Activated CD4-positive, CD25-positive, alpha-beta regulatory T cell (primary cell): ENCODE results near the gene PXK.
"Not testable (repeated sequence)": the region's sequence is repeated elsewhere in the genome, so short reads cannot be mapped to it uniquely, and the experiment has no call there.

Experiments
- DNase-seq, 4 experiments: peaks; one replicate each; lab custom pipeline; 2025; lab: John Stamatoyannopoulos, UW

PXK gene

DNA sequence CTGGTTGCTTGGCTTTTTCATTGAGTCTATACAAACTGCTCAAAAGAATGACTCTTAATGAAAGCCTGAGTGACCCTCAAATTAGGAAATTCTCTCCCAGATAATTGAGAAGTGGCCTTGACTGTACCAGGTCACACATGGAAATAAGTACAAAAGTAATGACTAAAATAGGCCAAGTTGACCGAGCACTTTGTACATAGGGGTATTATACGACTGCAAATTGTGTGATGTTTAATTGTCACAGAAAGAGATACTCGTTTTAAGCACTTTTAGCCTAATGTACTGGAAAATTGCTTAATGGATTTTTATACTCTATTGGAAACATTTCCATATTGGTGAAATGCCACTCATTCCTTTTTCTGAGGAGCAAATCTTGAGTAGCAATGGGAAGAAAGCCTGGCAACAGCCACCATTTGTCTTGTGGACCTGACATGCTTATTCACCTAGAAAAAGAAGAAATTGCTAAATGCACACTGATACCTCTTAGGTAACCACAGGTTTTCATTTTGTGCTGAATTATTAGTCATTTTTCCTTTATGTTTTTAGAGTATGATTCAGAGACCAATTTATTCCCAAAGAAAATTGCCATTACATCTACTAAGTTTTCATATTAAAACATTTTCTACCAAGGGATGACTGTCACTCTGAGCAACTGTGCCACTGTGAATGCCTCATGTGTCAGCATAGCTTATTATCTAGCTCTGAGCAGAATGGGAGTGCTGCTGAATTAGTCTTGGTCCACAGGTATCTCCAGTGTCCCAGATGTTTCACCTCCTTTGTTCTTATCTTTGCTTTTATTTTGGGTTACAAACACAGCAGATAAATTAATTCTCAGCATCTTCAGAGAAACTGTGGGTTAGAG, 8.9 kb upstream of the PXK start:
- DNase-seq = no peak

DNA sequence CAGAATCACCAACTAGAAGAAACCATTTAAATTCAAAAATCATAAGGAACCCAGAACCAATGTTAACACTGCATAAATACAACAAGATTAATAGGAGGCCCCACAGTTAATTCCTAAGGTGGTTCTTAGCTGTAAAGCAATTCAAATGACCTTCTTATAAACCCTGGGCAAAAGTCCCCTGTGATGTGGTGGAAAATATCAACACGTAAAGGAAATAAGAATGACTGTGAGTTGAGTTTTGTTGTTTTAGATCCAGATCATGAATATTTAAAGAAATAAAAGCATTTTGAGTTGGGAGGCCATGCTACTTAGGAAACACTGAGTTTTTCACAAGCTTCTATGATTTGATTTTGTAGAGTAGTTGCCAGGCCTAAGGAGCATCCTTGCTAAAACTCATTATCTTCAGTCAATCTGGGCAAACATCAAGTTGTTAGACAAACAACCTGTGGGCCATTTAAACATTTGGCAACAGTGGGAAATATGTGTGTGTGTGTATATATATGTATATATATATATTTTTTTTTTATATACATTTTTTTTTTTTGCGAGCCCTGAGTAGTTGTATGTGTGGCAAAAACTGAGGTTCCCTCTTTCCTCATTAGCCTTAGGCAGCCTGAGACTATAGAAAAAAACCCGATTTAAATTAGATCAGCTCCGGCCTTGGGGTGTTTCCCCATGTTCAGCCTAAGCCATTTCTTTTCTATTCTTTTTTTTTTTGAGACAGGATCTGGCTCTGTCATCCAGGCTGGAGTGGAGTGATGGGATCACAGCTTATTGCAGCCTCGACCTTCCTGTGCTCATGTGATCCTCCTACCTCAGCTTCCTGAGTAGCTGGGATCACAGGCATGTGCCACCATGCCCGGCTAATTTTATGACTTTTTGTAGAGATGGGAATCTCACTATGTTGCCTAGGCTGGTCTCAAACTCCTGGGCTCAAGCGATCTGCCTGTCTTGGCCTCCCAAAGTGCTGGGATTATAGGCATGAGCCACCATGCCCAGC, 8.0 kb upstream of the PXK start:
- no peak for DNase-seq

DNA sequence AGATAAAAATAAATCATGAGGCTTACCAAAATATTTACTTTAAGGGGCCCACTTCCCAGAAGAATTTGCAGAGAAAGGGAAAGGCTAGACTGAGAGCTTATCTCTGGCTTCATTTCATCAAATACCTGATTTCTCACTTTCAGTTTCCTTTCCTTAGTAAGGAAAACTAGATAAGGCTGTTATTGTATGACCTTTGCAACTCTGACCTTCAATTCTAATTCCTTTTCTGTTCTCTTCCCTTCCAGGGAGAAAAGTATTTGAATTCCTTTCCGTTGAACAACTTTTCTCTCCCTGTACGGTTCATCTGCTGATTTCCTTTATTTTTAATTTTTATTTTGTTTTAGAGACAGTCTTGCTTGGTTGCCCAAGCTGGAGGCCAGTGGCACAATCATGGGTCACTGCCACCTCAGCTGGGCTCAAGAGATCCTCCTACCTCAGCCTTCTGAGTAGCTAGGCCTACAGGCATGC, 7.1 kb upstream of the PXK start:
- no peak for DNase-seq

DNA sequence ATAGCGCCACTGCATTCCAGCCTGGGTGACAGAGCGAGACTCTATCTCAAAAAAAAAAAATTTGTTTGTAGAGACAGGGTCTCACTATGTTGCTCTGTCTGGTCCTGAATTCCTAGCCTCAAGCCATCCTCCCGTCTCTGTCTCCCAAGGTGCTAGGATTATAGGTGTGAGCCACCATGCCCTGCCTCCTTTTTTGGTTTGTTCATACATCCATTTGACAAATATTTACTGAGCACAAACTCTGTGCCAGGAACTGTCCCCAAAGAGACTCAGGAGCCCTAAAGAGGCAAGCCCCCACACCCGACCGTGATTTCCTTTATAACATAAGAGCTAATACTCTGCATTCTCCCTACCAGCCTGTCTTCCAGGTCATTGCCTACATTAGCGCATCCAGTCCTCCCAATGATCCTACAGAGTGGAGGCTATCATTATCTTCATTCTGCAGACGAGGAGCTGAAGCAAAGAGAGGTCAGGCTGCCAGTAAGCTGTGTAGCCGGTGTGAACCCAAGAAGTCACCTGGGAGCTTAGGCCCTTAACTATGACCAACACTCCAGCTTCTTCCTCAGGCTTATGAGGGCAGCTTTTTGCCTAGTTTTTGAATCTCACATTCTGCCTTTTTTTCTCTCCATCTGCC, 6.3 kb upstream of the PXK start:
- DNase-seq = no peak

DNA sequence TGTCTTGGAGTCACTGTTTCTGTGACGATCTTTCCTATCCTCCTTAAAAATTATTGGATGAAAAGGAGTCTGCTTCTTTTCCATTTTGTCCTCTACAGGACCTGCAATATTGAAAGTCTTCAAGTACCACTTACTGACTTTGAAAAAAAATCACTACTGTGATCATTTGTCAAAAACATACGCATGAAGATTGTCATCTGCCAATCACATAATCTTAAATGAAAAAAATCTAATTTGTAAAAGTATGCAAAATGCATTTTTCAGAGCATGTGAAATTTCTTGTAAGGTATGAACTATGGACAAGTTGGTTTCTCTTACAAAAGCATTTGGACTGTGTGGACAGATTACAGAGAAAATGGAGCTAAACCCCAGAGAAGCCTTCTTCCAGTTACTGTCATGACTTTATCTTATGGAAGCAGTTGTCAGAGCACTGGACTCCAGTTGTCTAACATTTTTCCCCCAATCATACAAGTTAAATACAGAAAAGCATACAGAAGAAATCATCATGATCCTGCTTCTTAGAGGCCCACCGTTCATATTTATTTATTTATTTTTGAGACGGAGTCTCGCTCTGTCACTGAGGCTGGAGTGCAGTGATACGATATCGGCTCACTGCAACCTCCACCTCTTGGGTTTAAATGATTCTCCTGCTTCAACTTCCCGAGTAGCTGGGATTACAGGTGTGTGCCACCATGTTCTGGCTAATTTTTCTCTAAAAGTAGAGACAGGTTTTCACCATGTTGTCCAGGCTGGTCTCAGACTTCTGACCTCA, 3.4 kb upstream of the PXK start:
- no peak for DNase-seq

DNA sequence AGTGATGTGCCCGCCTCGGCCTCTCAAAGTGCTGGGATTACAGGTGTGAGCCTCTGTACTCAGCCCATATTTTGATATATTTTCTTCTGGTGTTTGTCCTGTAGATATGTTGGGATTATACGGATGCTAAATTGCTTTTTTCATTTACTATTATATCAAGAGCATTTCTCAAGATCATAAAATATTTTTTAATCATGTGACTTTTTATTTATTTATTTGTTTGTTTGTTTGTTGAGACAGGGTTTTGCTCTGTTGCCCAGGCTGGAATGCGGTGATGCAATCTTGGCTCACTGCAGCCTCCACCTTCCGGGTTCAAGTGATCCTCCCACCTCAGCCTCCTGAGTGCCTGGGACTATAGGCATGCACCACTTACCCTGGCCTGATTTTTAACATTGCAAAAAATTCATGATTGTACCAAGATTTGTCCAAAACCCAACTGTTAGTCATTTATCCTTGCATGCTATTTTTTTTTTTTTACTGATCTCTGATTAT, 2.7 kb upstream of the PXK start:
- no peak for DNase-seq

DNA sequence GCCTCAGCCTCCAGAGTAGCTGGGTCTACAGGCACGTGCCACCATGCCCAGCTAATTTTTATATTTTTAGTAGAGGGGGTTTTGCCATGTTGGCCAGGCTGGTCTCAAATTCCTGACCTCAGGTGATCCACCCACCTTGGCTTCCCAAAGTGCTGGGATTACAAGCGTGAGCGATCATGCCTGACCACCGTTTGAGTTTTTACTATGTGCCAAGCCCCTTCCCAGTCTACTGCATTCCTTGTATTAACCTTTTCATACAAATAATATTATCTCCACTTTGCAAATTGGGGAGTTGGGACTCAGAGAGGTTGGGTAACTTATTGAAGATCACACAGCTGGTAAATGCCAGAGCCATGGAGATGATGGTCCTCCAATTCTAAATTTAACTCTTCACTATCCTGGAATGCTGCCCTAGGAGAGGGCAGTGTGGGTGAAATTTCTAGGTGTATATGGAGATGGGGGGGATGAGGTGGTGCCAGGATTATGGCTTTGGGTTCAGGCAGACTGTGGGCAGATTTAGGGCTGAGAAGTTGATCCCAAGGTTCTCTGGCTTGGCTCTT, 1.0 kb upstream of the PXK start:
- DNase-seq = no peak

DNA sequence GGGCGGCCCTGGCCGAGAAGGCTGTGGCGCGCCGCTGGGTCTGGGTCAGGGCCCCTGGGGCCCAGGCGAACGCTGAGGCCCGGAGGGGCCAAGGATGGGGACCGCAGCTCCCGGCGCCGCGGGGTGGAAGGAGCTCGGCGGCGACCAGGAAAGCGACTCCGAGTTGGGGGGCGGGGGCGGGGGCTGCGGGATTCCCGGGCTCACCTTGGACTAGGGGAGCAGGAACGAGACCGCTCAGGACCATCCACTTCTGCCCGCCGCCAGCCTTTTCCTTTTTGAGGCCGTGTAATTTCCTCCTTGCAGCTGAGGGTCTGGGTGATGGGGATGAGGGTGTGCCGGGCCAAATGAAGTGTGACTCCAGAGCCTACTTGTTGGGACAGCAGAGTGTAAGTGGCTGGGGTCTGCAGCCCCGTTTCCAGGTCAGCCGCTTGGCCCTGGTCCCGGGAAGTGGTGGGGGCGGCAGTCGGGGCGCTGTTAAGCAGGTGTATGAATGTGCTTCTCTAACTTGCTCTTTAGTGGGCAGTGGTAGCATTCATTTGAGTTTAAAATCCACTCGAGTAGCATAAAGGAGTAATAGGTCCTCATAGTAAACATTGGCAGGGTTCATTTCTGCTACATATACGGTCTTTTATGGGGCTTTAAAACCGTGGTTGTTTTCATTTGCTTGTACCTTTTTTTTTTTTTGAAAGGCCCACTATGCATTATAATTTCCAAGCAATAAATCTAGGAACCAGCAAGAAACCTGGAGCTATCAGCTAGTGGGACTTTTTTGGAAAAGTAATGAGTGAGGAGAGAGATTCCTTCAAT, 717 bp downstream of the PXK start:
- peak in 2 of 4 experiments; percentile 4 to 13 for DNase-seq

DNA sequence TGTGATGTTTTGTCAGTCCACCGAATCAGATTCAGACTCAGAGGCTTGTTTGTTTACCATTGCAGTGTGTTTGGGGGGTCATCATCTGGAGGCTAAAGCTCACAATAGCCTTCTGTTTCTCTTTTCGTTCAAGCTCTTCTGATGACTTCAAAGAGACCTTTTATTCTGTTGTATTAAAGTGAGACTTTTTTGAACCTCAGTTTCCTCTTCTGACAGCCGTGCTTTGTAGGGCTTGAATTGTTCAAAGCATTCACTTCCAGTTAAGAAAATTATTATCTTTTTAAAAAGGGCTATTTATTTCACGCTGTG, 1.3 kb downstream of the PXK start:
- DNase-seq = no peak

DNA sequence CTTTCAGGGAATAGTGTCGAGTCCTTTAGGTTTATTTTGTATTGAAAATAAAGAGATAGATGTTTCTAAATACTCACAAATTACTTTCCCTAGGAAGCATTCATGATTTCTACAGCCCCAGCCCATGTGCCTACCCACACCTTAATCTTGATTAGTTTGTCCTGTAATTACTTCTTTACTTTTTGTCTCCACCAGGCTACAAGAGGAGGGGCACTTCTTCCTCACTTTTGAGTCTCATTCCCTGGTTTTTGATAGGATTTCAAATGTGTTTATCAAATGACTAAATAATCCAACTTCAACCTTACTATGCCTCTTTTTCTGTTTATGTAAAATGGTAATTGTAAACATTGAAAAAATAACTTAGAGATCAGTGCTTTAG, 1.8 kb downstream of the PXK start:
- no peak for DNase-seq

DNA sequence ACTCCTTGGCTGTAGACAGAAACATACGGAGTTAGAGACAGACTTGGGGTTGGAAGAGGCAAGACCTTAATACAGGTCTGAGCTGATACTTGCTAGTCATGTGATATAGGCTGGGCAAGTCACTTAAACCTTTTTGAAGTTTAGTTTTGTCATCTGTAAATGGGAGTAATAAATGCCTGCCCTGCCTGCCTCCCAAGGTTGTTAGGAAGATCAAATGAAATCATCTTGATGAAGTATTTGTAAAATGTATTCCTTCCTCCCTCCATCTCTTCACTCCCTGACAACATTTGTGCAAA, 2.9 kb downstream of the PXK start:
- DNase-seq = no peak

DNA sequence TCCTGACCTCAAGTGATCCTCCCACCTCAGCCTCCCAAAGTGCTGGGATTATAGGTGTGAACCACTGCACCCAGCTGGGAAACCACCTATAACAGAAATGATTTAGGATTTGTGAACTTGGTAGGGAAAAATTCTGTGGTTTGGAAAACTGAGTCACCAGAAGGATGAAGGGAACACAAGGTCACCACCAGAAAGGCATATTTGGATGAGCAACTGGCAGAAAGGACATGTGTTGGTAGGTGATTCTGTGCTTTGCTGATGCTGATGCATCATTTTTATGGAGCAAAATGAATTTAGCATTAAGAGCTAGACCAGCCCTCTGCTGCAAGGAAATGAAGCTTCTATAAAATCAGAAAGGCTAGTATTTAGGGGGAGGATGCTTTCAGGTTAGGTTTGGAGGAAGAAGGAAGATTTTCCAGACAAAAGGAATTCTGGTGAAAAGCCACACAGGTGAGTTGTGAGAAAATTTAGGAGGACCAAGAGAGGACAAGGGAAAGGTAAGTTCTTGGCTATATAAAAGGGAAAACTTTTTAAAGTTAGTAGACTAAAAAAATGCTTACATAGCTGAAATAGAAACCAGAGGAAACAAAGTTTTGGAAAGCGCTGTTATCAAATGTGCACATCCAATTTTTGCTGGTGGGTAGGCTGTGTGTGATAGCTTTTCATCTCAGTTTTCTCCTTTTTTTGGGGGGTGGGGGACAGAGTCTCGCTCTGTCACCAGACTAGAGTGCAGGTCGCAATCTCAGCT, 3.6 kb downstream of the PXK start:
- no peak for DNase-seq

DNA sequence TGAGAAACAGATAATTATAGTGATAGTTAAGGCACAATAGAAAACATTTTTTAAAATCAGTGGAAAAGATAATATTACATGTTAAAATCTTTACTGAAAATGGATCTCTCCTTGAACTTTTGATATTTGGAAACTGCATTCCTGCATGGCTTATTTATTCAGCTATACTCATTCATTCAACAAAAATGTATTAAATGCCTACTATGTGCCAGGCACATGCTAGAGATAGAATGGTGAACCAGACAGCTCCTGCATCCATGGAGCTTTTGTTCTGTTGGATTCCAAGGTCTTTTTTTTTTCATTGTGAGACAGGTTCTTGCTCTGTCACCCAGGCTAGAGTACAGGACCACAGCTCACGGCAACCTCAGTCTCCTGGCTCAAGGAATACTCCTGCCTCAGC, 4.5 kb downstream of the PXK start:
- no peak for DNase-seq

DNA sequence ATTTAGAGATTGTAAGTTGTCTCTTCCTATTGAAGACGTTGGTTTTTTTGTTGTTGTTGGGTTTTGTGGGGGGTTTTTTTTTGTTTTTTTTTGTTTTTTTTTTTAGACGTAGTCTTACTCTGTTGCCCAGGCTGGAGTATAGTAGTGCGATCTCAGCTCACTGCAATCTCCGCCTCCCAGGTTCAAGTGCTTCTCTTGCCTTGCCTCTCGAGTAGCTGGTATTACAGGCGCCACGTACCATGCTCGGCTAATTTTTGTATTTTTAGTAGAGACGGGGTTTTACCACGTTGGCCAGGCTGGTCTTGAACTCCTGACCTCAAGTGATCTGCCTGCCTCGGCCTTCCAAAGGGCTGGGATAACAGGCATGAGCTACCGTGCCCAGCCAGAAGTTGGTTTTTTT, 6.5 kb downstream of the PXK start:
- DNase-seq = not testable (repeated sequence)

DNA sequence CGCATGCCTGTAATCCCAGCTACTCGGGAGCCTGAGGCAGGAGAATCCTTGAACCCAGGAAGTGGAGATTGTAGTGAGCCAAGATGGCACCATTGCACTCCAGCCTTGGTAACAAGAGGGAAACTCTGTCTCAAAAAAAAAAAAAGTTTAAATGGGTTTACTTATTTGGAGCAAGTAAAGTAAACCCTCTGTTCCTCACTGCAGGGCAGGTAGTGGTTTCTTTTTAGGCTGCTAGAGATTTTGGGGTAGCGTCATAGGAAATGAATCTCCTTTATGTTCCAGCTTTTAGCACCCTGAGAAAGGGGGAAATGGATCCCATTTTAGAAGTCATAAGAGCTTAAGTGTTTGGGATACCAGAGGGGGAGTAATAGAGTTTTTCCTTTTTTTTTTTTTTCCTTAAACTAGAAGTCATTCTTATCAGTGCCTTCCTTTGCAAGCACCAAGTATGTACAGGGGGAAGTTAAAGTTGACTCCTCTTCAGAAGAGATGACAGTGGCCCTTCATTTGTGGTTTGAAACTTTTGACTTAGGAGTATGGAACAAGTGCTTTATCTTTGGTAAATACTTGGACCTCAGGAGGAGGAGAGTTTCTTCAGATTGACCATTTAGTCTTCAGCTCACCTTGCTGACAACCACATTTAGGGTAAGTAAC, 8.0 kb downstream of the PXK start:
- no peak for DNase-seq

DNA sequence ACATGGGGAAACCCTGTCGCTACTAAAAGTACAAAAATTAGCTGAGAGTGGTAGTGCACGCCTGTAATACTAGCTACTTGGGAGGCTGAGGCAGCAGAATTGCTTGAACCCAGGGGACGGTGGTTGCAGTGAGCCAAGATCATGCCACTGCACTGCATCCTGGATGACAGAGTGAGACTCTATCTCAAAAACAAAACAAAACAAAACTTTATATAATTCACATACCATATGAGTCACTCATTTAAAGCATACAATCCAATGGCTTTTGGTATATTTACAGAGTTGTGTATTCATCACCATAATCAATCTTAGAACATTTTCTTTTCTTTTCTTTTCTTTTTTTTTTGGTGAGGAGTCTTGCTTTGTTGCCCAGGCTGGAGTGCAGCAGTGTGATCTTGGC, 8.7 kb downstream of the PXK start:
- DNase-seq = no peak

DNA sequence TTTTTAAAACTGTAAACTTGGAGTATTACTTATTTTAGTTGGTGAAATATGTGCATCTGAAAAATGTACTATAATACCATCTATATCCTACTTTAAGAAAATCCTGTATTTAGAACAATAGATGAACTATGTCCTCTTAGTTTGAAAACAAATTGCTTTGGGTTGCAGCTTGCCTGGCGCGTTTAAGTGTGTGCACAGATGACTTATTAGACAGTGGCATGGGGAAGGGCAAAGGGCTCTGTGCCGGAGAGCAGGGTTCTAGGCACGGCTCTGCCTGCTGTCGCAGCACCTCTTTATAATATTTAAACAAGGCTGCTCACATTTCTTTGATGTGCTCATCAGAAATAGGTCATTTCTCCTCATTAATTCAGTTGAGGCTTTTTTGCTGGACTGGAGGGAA, 10.0 kb downstream of the PXK start:
- no peak for DNase-seq

DNA sequence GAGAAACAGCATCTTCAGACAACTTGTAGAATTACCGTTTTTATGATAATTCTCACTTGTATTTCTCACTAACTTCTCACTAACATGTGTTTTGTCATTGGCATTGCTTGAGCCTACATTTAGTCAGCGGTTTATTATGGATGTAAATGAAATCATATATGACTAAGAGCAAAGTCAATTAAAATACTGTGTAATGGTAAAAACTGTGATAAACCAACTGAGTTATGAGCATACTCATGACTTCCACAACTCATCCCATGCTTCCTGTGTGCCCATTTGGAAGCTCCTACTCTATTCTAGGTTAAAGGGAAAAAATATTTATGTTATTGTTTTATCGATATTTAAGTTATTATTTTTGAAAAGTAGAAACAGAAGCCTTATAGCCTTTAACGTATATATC, 12.8 kb downstream of the PXK start:
- DNase-seq = no peak

DNA sequence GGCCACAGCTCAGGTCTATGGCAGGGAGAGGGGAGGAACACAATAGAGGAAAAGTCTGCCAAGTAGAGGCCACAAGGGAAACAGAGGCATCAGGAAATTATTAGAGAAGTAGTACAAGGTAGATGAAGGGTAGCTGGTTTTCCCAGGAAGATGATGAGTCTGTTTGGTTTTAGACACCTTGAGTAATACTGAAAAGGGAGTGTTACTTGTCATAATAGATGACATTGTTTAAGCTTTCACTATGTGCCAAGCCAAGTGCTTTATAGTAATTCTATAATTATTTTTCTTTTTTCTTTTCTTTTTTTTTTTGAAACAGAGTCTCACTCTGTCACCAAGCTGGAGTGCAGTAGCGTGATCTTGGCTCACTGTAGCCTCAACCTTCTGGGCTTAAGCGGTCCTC, 13.7 kb downstream of the PXK start:
- DNase-seq = no peak
